HG03520 (cell line): Measurements from ENCODE around the gene RGS16.

ENCODE experiments used
- ATAC-seq: cut with Tn5 transposase; IDR thresholded peaks from one replicate; pipeline ENCODE4 v1.9.1; 2021; ENCODE audit warnings: mild to moderate bottlenecking, moderate library complexity; ENCODE audit not compliant: unreplicated experiment

RGS16 gene

DNA sequence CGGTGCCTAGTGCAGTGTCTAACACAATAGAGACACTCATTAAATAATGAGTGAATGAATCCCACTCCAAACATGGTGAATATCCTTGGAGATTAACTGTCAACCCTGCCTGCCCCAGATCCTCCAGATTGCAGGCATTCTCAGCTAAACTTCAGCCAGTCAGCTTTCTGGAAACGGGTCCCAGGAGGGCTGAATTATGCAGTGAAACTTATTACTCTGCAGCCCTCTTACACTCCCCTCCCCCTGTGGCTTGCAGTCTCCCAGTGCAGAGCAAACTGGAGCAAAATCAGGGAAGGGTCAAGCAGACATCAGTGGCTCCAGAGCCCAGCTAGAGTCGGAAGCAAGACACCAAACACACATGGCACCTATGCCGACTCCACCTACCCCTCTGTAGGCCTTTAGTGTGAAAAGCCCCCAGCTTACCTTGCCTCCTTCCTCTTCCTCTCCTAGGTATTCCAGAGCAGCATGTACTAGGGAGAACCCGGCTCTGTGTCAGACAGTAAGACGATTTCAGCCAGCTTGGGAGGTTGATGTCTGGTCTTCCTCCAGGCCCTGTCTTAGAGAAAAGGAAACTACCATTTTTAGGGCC lies 6.5 kb upstream of the RGS16 start:
- no peak for ATAC-seq

DNA sequence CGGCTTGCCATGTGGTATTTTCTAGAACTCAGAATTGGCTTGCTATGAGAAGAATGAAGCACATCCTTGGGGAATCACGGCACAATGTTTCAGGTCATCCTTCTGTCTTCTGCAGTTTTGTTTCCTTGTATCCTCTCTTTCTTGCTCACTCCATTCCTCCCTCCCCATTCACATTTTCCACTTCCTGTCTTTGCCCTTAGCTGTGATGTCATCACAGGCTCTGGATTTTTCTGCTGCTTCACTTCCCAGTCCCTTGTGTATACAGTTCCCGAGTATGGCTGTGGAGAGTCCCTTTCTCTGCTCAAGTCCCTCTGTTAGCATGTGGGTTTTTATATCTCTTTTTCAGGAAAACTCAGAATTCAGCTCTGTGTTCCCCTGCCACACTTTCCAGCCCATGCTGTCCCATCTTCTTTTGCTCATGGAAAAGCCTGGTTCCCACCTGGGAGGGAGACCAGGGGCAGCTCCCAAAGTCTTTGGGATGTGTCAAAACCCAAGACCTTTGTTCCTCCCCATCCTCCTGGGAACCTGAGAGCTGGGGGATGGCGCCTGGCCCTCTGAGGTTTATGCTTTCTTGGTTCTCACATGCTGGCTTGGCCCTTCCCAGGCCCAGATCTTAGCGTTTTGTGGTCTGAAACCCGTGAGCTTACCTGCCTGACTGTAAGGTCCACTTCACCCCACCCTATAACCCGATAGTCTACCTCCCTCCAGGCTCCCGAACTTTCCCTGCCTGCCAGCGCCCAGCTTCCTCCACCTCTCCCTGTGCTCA lies 4.8 kb upstream of the RGS16 start:
- no peak for ATAC-seq

DNA sequence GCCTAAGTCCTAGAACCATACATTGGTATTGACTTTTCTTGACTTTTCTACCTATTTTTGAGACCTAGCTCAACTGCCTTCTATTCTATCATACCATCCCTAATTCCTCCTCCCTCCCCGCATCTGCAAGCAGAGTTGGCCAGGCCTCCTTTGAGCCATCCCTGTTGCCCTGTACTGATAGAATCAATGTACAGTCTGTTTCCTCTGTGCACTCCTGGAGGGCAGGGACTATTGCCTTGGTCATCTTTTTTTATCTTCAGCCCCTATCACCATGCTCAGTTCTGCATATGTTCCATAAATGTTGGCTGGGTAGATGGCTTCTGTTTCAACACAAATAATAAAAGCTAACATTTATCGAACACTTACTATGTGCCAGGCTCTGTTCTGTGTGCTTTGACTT lies 4.0 kb upstream of the RGS16 start:
- no peak for ATAC-seq

DNA sequence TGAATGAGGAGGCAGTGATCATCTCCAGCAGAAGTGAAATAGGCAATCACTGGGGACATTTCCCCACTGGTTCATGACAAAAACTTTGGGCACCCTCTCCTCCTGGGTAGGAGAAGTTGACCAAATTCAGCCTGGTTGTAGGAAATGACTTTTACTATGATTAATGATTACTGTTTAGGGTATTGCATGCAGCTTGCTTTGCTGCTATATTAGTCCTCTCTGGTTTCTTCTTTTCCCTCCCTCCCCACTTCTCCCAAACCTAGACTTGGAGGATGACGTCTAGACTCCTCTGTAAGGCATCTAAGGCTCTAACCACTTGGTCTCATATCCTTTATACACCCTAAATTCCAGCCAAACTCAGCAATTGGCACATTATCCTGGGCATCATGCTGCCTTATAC lies 3.4 kb upstream of the RGS16 start:
- ATAC-seq: no peak

DNA sequence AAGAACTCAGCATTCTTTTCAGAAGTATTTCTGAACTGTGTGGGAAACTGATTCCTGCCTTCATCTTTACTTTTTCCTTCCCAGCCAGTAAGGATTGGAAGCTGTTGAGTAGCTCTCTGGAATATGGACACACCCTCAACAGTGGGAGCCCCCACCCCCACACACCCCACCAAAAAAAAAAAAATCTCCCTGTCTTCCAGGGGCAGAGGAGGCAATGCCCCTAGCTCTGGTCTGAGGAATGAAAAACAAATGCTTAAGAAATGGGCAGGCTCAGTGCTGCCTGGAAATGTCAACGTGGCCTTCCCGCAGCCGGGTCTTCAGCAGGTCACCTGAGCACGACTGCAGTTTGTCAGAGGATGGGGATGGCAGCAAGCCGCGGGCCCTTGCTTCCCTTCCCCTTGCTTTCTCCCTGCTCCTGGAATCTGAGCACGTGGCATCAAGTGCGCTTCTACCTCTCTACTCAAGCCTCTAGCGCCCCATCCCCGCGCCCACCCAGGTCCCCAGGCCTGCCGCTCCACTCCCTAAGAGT lies 479 bp downstream of the RGS16 start:
- ATAC-seq: no peak

DNA sequence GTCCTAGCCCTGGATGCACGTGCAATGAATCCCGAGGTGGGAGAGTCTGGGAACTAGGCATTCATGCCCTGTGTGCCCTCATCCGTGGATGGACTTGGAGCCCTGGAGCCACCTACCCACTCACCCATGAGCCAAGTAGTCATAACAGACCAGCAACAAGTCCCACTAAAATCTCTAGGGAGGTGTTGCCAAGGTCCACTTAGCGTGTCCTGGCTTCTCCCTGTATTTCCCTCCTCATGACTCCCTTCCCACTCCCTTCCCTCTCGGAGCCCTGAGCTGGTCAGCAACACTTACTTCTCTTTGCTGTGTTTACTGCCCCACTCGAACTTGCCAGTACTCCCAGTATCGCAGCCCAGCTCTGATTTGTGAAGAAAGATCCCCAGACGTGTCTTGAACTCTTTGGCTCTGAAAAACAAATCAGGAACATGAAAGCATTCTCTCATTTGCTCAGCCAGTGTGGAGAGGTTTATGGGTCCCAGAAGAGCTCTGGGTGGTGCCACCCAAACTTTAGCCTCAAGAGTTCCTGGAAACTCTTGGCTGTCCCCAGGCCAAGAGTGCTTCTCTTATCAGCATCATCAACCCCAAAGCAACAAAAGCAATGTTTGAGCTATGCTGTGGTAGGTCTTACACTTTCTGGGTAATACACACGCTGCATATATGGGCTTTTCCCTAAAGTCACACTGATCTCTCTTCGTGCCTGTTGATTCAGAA lies 1.1 kb downstream of the RGS16 start:
- no peak for ATAC-seq

DNA sequence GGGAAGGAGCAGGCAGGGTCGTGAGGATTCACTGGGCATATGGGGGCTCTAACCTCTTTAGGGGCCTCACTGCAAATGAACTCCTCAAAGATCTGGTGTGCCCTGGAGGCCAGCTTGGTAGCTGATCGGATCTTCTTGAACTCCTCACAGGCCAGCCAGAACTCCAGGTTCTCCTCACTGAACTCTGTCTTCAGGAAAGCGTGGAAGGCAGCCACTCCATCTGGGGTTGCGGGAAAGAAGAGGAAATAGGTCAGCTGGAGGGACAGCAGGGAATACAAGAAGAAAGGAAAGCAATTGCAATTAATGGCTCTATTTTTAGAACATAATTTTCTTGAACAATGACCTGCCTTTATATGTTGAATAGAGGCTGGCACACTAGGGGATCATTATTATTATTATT lies 2.3 kb downstream of the RGS16 start:
- ATAC-seq: no peak

DNA sequence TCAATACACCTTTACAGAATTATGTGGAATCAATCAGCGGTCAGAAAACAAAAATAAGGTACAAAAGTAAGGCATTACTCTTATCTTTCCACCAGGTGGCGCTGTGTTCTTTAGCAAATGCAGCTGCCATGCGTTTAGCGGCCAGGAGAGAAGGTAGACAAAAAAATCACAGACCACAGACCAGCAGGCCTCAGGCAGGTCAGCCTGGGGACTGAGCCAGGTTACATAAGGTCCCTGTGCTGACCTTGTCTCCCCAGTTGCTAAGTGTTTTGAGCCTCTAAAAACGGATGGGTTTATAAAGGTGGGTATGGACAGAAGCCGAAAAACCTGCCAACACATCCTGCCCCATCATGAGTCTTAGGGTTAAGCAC lies 2.8 kb downstream of the RGS16 start:
- no peak for ATAC-seq

DNA sequence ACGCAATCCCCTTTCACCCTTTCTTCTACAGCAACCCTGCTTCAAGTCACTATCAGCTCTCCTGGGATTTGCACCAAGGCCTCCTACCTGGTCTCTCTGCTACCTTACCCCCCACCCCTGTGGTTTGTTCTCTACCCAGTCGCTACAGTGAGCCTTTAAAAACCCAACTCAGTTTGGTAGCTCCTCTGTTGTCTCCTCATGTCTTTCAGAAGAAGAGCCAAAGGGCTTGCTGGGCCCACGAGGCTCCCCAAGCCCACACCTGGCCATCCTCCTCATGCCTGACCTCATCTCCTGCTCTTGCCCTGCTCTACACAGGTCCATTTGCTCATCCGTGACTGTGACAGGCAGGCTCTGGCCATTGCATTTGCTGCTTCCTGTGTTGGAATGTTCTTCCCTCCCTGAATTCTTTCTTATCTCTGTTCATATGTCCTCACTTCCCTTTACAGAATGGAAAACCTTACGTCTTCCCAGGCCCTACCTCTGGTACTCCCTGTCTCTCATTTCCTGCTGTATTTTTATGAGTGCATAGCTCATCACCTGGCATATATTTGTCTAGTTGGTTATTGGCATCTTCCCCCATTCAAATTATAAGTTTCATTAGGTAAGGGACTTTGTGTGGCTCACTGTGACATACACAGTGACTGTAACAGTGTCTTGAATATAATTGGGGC lies 3.3 kb downstream of the RGS16 start:
- no peak for ATAC-seq

DNA sequence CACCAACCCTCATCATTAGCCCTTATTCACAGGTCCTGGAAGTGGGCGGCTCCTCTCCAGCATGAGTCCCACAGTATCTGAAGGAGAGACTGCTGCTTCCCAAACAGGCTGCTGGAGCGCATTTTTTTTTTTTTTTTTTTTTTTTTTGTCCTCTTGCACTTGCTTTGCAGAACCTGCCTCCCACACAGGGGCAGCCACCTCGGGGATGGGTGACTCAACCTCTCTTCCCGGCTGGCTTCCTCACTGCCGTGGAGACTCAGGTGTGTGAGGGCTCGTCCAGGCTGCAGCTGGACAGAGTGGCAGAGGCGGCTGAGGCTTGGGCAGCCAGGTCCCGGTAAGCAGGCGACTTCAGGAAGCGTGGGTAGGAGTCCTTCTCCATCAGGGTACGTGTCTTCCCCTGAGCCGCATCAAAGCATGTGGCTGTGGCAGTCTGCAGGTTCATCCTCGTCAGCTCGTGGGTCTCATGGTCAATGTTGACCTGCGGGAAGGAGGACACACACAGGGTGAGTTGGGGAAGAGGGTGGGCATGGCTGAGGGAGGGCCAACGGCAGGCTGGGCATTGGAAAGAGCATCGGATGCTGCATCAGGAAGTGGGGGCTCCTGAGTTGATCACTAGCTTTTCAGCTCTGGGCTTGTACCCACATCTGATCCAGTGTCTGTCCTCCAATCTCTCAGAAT lies 4.0 kb downstream of the RGS16 start:
- ATAC-seq: no peak

DNA sequence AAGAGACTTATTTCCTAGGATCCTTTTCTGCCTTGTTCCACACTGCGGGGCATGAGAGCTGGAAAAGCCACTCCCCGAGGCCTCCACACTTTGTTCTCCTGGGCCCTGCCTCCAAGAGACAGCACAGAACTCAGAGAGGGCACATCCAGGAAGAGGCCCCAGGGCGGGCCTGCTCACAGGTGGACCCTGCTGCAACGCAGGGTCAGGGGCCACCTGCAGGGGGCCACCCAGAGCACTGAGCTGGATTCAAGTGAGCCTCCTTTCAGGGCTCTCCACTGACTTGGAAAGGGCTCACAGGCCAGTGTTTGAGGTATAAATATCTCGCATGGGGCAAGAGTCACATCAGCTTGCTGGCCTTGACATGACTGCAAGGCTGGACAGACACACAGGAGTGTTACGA lies 4.8 kb downstream of the RGS16 start:
- ATAC-seq: no peak

DNA sequence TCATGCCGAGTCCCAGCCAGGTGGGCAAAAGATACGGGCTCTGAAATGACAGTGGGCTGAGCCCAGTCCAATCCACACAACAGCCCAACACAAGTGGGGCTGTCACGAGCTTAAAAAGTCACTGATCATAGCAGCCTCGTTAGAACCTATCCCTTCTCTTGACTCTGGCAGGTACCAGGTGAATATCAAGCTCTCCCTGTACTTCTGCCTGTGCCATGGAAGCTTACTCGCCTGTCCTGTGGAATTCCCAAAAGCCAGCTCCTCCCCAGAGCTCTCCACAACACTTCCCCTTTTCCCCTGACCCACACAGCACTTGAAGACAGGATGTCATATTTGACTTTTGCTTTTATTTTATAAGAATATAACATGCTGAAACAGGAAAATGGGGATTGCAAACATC lies 5.9 kb downstream of the RGS16 start:
- no peak for ATAC-seq

DNA sequence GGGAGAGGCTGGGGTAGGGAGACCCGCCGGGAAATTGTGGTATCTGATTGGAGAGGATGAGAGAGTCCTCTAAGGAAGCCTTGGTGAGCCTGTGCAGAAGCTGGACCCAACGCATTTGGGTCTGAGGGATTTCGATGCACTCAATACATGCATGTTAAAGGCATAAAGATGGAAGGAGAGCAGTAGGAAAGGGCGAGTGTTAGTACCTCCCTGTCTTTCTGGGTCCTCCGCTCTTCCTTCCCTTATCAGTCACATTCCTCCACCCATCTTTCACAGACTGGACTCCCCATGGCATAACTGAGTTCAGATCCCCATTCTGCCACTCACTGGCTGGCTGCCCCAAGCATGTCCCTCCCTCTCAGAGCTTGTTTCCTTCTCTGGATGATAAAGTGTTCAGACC lies 7.3 kb downstream of the RGS16 start:
- ATAC-seq: no peak

DNA sequence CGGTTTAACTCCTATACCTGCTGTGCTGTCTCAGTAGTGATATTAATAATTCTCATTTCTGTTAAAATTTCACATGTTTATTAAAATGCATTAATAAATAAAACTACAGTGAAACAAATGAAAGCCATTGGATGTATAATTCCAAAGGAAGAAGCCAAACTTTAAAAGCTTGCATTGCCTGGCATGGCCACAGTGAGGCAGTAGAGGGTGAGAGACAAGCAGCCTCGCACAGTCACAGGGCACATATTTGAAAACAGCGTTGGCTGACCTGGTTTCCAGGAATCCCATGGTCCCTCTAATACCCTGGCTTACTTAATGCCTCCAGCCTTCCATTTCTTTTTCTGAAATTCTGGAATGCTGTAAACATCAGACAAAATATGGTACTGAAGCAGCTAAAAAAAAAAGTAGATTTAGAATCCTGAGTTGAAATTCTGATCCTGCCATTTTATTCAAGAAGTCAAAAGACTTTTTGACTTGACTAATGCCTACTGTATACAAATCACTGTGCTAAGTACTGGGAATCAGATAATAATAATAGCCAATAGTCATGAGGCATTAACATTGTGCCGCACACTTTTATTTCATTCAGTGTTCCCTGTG lies 8.4 kb downstream of the RGS16 start:
- no peak for ATAC-seq

DNA sequence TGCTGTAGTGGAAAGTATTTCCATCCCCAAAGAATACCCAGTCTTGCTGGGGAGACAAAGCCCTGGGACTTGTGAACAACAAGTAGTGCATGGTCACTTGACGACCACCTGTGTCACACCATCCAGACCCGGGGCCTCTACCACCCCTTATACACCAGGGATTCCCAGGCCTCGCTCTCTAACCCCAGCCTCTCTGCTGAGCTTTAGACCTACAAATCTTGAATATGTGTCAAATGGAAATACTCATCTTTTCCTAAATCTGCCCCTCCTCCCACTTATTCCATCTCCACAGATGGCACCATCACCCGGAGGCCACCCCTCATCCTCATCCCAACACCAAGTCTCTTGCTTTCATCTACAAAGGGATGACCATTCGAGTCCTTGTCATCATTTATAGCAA lies 14.3 kb downstream of the RGS16 start:
- no peak for ATAC-seq

DNA sequence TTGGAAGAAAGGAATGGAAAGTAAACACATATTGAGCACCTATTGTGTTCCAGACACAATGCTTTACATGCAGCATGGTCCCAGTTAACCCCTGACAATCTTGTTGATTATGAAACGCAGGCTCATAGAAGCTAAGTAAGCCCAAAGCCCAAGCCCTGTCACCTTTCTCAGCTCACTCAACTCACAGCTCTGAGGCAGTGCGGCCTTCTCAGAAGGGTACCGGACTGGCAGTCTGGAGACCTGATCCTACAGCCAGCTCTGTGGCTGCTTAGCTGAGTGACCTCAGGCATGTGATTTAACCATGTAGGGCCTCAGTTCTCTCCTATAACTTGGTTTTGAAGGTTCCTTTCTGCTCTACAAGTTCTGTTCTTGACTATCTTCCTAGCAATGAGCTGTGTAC lies 14.7 kb downstream of the RGS16 start:
- no peak for ATAC-seq

DNA sequence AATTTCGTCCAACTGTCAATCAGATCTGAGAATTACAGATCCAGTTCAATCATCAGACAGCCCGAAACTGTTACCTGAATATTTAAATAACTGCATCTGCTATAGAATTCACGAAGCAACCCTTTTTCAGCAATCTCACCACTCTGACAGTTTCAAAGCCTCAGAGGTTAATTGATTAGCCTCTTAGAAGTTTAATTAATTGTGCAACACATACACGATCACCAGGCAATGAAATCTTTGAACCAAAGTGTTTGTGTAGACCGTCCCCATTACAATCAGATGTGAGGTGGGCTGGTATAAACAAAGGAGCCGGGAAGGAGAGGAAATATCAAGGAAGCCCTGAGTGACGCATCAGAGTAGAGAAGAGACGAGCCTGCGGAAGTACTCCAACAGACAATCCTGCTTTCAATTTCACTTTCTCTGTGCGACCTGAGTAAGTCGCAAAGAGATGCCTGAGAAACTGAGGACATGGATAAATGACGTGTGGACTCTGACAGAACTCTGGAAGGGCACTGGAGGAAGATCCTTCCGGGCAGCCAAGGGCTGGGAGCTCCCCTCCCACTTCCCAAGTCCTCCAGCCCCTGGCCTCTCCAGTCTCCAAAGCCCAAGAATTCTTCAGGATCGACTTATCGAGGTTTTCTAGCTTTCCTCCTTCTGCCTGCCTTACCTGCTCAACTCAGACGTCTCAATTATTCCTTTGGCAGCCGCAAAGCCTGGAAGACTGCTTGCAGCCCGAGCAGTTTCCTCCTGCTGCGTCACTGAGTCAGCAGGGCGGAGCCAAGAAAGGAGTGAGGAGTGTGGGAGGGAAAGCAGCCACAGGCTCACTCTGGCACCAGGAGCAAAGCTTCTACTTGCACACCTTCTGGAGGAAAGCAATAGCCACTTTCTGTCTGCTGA lies 15.4 kb downstream of the RGS16 start, which contains the start of gene RNASEL:
Gene RNASEL, minus strand, starts transcription at position 757 of the 897 bp plus-strand sequence. CDS start 2,450 bp downstream, outside the sequence.
- ATAC-seq: peak; percentile 73

DNA sequence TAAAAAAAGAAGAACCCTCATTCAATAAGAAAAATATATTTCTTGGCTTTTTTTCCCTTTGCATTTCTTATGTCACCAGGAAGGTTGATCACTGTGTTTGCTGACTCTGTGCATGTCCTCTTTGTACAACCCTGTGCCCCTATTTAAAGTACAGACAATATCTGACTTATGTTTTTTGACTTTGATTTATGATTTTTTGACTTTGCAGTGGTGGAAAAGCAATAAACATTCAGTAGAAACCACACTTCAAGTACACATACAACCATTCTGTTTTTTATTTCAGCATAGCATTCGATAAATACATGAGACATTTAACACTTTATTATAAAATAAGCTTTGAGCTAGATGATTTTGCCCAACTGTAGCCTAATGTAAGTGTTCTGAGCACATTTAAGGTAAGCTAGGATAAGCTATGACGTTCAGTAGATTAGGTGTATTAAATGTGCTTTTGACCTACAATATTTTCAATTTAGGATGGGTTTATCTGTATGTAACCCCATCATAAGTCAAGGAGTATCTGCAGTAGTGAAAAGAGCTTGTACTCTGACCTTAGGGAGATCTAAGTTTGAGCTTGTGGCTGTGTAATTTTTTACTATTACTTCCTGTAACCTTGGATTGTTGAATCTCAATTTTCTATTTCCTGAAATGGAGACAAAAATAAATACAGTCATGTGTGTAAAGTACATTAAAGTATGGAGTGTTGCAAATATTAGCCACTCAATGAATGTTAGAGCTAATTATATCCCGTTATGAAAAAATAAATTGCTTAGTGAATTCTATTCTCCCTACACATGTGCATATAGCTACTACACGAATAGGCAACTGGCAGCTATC lies 16.3 kb downstream of the RGS16 start:
- ATAC-seq: no peak

DNA sequence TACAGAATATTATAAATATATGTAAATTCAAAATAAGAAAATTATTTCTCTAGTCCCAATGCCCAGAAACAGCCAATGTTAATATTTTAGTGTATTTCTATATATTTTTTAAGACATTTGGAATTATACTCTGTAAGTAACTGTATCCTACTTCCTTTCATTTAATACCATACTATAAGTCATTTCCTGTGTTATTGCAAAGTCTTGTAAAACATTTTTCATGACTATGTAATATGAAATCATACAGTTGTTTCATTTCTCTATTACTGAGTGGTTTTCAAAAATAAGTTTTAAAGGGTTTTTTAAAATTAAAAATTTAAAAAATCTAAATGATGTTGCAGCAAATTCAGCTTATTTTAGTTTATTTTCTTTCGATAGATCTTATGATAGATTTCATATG lies 17.1 kb downstream of the RGS16 start:
- no peak for ATAC-seq
